Measurements from ENCODE around the gene TMEM50B. TPM values are rescaled to one million over a fixed set of nuclear protein-coding genes. Genes with fewer than 3 reads are reported as not detected.

TMEM50B gene
- total and polyA plus RNA-seq, 4 donors: 30.3 to 128 (median 41.5) TPM

GRCh38 chr21:33402001-33402979 is 77.5 kb downstream of the TMEM50B start:
- Histone ChIP-seq H3K36me3 (ENCODE audit: control insufficient read depth in 1 of 2, insufficient read depth in 2 of 2, low read length in 1 of 2) (no peaks in the 10 kb centered on the region), H3K4me3 (ENCODE audit: low read length in 2 of 2) (peak overlapping the region; percentile 92 to 99), H3K27me3 (ENCODE audit: control insufficient read depth in 1 of 2, insufficient read depth in 2 of 2, low read length in 1 of 2) (no peaks in the 10 kb centered on the region), H3K27ac (ENCODE audit: low read depth in 1 of 2, low read length in 2 of 2) (peak overlapping the region in 1 of 2 donors; percentile 77), H3K4me1 (ENCODE audit: control insufficient read depth in 1 of 2, insufficient read depth in 2 of 2, low read length in 2 of 2) (peaks cover 0 to 2% of the 10 kb centered on the region in 2 donors), H3K9me3 (ENCODE audit: control insufficient read depth, low read length) (no peaks in the 10 kb centered on the region)
- intact Hi-C loops (cut with DNase I): no loop called here
- peak; percentile 62 for ATAC-seq (ENCODE audit: low FRiP score)
- DNase-seq: peak; percentile 87
- 37 to 43% methylated on average over 45 of the region's 45 CpGs for WGBS, 2 donors

GRCh38 chr21:33401630-33401992 is 78.2 kb downstream of the TMEM50B start:
- ATAC-seq (ENCODE audit: low FRiP score) (no peak), DNase-seq (peak in 1 of 2 donors; percentile 50)
- H3K27me3 ChIP-seq (ENCODE audit: control insufficient read depth in 1 of 2, insufficient read depth in 2 of 2, low read length in 1 of 2): no peaks in the 10 kb centered on the region
- 91 to 93% methylated on average over 6 of the region's 6 CpGs for WGBS, 2 donors
- H3K4me3 ChIP-seq (ENCODE audit: low read length in 2 of 2): no peak overlapping the region
- H3K4me1 ChIP-seq (ENCODE audit: control insufficient read depth in 1 of 2, insufficient read depth in 2 of 2, low read length in 2 of 2): peaks cover 0 to 2% of the 10 kb centered on the region in 2 donors
- no peaks in the 10 kb centered on the region for H3K9me3 ChIP-seq (ENCODE audit: control insufficient read depth, low read length)
- intact Hi-C loops (cut with DNase I): no loop called here
- no peaks in the 10 kb centered on the region for H3K36me3 ChIP-seq (ENCODE audit: control insufficient read depth in 1 of 2, insufficient read depth in 2 of 2, low read length in 1 of 2)
- no peak overlapping the region for H3K27ac ChIP-seq (ENCODE audit: low read depth in 1 of 2, low read length in 2 of 2)

Other genes with a start within 250 kb of the TMEM50B start
- gene IL10RB, start 213.6 kb downstream of the TMEM50B start, total RNA-seq: 10 to 100 TPM; 19.4 to 28.4 TPM
- gene IL10RB, start 213.6 kb downstream of the TMEM50B start, polyA plus RNA-seq: 10 to 100 TPM; 11.6 to 16.2 TPM
- gene IFNAR1, start 155.0 kb downstream of the TMEM50B start, total RNA-seq: 10 to 100 TPM; 45.6 to 59.3 TPM
- 10 to 100 TPM; 13.9 to 21.2 TPM for gene IFNAR1, start 155.0 kb downstream of the TMEM50B start, polyA plus RNA-seq
- gene IFNGR2, start 76.6 kb downstream of the TMEM50B start, total RNA-seq: 10 to 100 TPM; 56.2 to 81.1 TPM
- 10 to 100 TPM; 54.1 to 69.1 TPM for gene IFNGR2, start 76.6 kb downstream of the TMEM50B start, polyA plus RNA-seq
- gene DNAJC28, start 11.7 kb upstream of the TMEM50B start, total RNA-seq: 1 to 10 TPM; 1.2 to 2.7 TPM
- 1 to 10 TPM in 1 of 2 donors, under 1 TPM in 1; 0.56 to 3.0 TPM for gene DNAJC28, start 11.7 kb upstream of the TMEM50B start, polyA plus RNA-seq
- 10 to 100 TPM; 53.7 to 60.6 TPM for gene GART, start 62.1 kb upstream of the TMEM50B start, total RNA-seq
- gene GART, start 62.1 kb upstream of the TMEM50B start, polyA plus RNA-seq: 10 to 100 TPM; 13.6 to 28.8 TPM
- 100 to 1,000 TPM; 322 to 350 TPM for gene SON, start 63.1 kb upstream of the TMEM50B start, total RNA-seq
- 100 to 1,000 TPM in 1 of 2 donors, 10 to 100 TPM in 1; 57.8 to 285 TPM for gene SON, start 63.1 kb upstream of the TMEM50B start, polyA plus RNA-seq
- gene DONSON, start 108.7 kb upstream of the TMEM50B start, total RNA-seq: 10 to 100 TPM in 1 of 2 donors, 1 to 10 TPM in 1; 8.5 to 10.9 TPM
- 10 to 100 TPM in 1 of 2 donors, 1 to 10 TPM in 1; 2.5 to 12.4 TPM for gene DONSON, start 108.7 kb upstream of the TMEM50B start, polyA plus RNA-seq
- gene CRYZL1, start 161.8 kb upstream of the TMEM50B start, total RNA-seq: 10 to 100 TPM; 49.4 to 65.2 TPM
- gene CRYZL1, start 161.8 kb upstream of the TMEM50B start, polyA plus RNA-seq: 10 to 100 TPM; 57.7 to 65.2 TPM
- 100 to 1,000 TPM in 1 of 2 donors, 10 to 100 TPM in 1; 52.7 to 103 TPM for gene ITSN1, start 162.5 kb upstream of the TMEM50B start, total RNA-seq
- 10 to 100 TPM; 20.8 to 21.5 TPM for gene ITSN1, start 162.5 kb upstream of the TMEM50B start, polyA plus RNA-seq